ENCODE measurements around the gene CDS2.

- no peak for TF ChIP-seq EZH2 (IDR thresholded peaks at IDR 0.05; ENCODE audit: borderline replicate concordance, low read depth, low read length, poor library complexity, severe bottlenecking)
- TF ChIP-seq, protein P1, sequence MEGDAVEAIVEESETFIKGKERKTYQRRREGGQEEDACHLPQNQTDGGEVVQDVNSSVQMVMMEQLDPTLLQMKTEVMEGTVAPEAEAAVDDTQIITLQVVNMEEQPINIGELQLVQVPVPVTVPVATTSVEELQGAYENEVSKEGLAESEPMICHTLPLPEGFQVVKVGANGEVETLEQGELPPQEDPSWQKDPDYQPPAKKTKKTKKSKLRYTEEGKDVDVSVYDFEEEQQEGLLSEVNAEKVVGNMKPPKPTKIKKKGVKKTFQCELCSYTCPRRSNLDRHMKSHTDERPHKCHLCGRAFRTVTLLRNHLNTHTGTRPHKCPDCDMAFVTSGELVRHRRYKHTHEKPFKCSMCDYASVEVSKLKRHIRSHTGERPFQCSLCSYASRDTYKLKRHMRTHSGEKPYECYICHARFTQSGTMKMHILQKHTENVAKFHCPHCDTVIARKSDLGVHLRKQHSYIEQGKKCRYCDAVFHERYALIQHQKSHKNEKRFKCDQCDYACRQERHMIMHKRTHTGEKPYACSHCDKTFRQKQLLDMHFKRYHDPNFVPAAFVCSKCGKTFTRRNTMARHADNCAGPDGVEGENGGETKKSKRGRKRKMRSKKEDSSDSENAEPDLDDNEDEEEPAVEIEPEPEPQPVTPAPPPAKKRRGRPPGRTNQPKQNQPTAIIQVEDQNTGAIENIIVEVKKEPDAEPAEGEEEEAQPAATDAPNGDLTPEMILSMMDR (conservative IDR thresholded peaks at IDR 0.05; ENCODE audit: low read depth, low read length), result no peak
These were observed 108.2 kb downstream of the CDS2 start for GRCh38 chr20:5234978-5235377.
